ENCODE results near the gene NCKIPSD. TPM values are rescaled to one million over a fixed set of nuclear protein-coding genes. Genes with fewer than 3 reads are reported as not detected.

Gene NCKIPSD
- total RNA-seq, 2 experiments from 2014 or later = 43.8 to 43.9 TPM

DNA sequence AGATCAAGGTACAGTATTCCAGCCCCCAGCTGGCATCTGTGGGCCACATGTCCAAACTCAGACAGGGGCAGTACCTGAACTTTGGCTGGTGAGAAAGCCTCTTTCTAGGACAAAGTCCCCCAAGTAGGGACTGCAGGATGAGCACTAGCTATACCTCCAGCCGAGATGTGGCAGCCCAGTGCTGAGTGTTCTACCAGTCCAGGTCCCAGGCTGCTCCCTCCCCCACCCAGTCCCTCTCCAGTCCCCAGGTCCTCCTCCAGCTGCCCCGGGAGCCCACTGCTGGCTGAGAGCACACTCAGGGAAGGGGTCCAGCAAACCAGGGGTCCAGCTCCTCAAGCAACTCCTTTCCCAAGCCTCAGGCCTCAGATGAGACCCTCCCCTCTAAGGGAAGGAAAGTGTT, 52.0 kb downstream of the NCKIPSD start:
- peaks cover 20% of the 10 kb centered on the region for H3K4me1 Mint-ChIP-seq

DNA sequence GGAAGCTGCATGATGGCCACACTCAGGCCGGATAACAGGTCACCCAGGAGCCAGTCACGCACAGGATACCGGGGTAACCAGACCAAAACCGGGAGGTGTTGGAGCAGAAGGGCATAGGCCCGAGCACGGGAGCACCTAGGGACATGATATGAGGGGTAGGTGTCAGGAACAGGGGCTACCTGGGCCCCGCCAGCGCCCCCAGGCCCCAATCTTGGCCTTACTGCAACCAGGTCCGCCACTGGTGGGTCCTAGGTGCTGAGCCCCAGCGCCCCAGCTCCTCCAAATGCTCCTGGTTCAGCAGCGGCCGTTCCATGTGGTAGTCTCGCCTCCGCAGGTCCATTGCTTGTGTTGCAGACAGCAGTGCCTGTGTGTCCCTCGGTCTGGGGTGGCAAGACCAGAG, 52.5 kb downstream of the NCKIPSD start:
- no peak overlapping the region for H3K4me3 Mint-ChIP-seq
- no peaks in the 10 kb centered on the region for H3K36me3 Mint-ChIP-seq
- no peak overlapping the region for H3K27ac Mint-ChIP-seq
- no peak for DNase-seq
- no peaks in the 10 kb centered on the region for H3K27me3 Mint-ChIP-seq
- peaks cover 20% of the 10 kb centered on the region for H3K4me1 Mint-ChIP-seq
- H3K9me3 Mint-ChIP-seq = no peaks in the 10 kb centered on the region

More for the DNA sequence above, 52.0 kb downstream of the NCKIPSD start:
- no peaks in the 10 kb centered on the region for H3K36me3 Mint-ChIP-seq
- H3K27me3 Mint-ChIP-seq = no peaks in the 10 kb centered on the region
- no peak overlapping the region for H3K27ac Mint-ChIP-seq
- no peak overlapping the region for H3K4me3 Mint-ChIP-seq
- no peaks in the 10 kb centered on the region for H3K9me3 Mint-ChIP-seq
- no peak for DNase-seq

DNA sequence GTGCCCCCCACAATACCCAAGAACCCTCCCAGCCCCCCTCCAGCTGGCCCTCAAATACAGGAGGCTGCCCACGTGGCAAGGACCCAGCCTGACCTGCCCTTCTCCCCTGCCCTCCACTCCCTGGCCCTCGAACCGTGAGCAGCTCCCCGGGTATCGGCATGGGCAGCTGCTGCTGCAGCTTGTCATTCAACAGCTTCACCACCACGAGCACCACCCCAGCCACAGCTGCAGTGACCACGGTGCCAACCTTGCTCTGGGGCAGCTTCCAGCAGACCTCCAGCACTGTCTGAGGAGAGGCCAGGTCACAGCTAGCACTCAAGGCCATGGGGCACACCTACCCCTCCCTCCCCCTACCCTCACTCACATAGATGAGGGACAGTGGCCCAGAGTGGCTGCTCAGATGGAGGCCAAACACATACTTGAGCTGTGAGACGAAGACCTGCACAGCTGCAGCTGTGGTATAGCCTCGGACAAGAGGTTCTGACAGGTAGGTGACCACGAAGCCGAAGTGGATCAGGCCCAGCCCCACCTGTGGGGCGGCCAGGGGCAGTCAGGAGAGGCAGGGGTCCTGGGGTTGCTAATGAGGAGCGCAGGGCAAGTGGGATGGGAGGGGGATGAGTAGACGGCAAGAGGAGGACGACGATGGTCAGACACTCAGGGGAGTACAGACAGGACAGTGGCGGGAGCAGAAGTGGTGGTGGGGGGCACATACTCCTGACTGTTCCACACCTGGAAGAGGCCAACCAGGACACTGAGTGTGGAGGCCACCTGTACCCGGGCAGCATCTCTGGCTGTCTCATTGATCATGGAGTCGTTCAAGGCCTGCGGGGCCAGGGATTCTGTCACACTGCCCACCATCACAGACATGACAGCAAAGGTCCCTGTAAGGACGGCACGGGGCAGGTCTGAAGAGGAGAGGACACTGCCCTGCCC, 53.9 kb downstream of the NCKIPSD start:
- H3K36me3 Mint-ChIP-seq = peaks cover 3% of the 10 kb centered on the region
- H3K27me3 Mint-ChIP-seq = no peaks in the 10 kb centered on the region
- no peak overlapping the region for H3K4me3 Mint-ChIP-seq
- H3K27ac Mint-ChIP-seq = peak overlapping the region; percentile 56
- H3K4me1 Mint-ChIP-seq = peaks cover 15% of the 10 kb centered on the region
- H3K9me3 Mint-ChIP-seq = no peaks in the 10 kb centered on the region
- DNase-seq = no peak

DNA sequence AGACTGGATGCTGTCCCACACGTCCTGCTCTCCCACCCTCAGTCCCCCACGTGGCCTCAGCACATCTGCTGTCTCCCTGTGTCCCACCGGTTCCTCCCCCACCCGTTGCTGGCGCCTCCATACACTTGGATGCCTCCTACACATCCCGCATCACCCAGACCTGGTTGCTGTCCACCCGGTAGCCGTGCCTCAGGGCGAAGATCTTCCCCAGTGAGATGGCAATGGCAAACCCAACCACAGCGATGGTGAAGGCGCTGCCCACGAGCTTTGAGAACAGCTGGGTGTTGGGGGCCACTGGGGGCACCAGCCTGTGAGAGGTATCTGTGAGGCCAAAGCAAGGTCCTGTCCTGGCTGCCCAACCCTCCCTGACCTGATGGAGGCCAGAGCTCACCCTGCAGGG, 54.9 kb downstream of the NCKIPSD start:
- Mint-ChIP-seq H3K9me3 (no peaks in the 10 kb centered on the region), H3K4me1 (peaks cover 8% of the 10 kb centered on the region), H3K27ac (no peak overlapping the region), H3K36me3 (peaks cover 3% of the 10 kb centered on the region), H3K27me3 (no peaks in the 10 kb centered on the region), H3K4me3 (no peak overlapping the region)
- no peak for DNase-seq

DNA sequence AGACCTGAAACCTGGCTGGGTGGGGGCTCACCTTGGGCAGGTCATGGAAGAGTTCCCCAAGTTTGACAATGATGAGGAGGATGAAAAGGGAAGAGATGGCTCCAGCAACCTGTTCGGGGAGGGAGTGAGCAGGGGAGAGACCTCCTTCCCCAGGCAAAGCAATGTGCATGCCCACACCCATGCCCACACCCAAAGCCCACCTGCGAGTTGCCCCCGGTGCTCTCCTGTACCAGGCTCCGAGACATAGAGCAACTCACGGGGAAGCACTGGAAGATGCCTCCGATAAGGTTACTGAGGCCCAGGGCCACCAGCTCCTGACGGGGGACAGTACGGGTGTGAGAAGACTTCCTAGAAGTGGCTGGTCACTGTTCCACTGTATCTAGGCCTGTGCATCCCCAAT, 55.3 kb downstream of the NCKIPSD start:
- Mint-ChIP-seq H3K4me1 (peaks cover 7% of the 10 kb centered on the region), H3K4me3 (no peak overlapping the region), H3K9me3 (no peaks in the 10 kb centered on the region), H3K27me3 (no peaks in the 10 kb centered on the region), H3K27ac (no peak overlapping the region), H3K36me3 (peaks cover 3% of the 10 kb centered on the region)
- no peak for DNase-seq

DNA sequence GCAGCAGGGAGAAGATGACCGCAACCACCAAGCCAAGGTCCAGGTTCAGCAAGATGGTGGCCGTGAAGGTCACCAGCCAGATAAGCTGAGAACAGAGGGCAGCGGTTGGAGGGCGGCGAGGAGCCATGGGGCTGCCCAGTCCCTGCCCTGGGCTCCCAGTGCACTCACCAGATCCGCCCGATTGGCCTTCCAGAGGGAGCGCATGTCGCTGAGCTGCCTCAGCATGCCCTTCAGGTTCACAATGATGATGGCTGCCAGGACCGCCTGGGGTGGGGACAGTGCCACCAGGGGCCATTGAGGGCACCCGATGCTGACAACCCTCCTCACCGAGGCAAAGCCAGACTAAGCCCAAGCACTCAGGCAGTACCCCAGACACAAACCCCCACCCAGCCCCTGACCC, 55.8 kb downstream of the NCKIPSD start:
- H3K27me3 Mint-ChIP-seq = no peaks in the 10 kb centered on the region
- no peak overlapping the region for H3K27ac Mint-ChIP-seq
- H3K4me3 Mint-ChIP-seq = no peak overlapping the region
- no peaks in the 10 kb centered on the region for H3K9me3 Mint-ChIP-seq
- DNase-seq = no peak
- H3K36me3 Mint-ChIP-seq = peaks cover 3% of the 10 kb centered on the region
- H3K4me1 Mint-ChIP-seq = peaks cover 7% of the 10 kb centered on the region

DNA sequence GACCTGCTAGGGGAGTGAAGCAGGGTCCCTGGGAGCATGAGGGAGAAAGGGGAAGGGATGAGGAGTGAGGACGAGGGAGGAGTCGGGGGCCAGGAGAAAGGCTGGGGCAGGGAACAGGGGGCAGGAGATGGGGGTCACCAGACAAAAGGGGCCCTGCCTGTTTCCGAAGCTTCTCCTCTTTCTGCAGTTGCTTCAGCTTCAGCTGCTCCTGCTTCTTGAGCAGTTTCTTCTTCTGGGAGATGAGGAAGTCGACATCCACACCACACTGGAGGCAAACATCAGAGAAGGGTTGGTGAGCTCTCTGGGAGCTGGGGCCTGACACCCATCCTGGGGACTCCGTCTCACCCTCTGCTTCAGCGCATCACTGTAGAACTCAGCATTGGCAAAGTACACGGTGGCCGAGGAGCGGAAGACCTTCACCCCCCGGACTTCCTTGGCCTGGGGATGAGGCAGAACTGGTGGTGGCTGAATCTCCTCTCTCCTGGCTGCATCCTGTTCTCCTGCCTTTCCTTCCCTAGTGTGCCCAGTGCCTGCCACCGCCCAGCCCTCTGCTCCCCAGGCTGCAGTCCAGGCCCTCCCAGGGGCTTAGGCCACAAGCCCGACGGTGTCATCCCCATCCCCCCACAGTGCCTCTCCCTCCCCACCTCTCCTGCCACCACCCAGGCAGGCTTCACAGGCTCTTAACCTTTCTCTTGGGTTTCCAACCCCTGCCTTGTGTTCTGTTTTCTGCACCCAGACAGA, 57.3 kb downstream of the NCKIPSD start:
- Mint-ChIP-seq H3K27me3 (no peaks in the 10 kb centered on the region), H3K36me3 (peaks cover 3% of the 10 kb centered on the region), H3K27ac (no peak overlapping the region), H3K4me1 (no peaks in the 10 kb centered on the region), H3K9me3 (no peaks in the 10 kb centered on the region), H3K4me3 (no peak overlapping the region)
- no peak for DNase-seq

DNA sequence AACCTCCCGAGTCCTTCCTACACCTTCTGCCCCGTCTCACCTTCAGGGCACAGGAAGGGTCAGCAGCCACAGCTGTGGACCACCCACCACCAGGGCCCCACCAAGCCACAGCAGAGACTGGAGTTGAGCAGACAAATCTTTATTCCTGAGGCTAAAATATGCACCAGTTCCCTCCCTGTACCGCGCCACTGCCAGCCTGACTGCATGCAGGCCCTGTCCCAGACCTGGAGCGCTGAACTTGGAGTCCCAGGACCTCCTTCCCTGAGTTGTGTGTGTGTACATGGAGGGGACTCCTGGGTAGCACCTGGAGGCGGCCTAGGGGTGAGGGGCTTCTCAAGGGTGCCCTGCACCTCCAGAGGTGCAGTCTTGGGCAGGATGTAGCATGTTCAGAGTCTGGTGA, 60.1 kb downstream of the NCKIPSD start:
- no peaks in the 10 kb centered on the region for H3K27me3 Mint-ChIP-seq
- H3K4me1 Mint-ChIP-seq = no peaks in the 10 kb centered on the region
- peaks cover 3% of the 10 kb centered on the region for H3K36me3 Mint-ChIP-seq
- no peak overlapping the region for H3K27ac Mint-ChIP-seq
- no peak overlapping the region for H3K4me3 Mint-ChIP-seq
- no peaks in the 10 kb centered on the region for H3K9me3 Mint-ChIP-seq
- DNase-seq = no peak

DNA sequence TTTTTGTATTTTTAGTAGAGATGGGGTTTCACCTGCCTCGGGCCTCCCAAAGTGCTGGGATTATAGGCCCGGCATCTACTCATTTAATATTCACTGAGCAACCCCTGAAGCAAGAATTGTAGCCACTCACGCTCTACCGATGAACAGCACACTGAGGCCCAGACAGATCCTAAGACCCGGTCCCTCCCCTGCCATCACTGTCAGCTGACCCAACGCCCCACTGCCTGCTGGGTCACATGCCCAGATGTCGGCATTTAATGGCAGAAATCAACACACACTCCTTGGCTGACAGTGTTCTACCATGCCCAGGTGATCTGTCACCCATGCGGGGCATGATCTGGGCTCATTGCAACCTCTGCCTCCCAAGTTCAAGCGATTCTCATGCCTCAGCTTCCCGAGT, 60.9 kb downstream of the NCKIPSD start:
- peaks cover 3% of the 10 kb centered on the region for H3K36me3 Mint-ChIP-seq
- H3K4me1 Mint-ChIP-seq = no peaks in the 10 kb centered on the region
- no peaks in the 10 kb centered on the region for H3K27me3 Mint-ChIP-seq
- DNase-seq = no peak
- H3K9me3 Mint-ChIP-seq = no peaks in the 10 kb centered on the region
- H3K4me3 Mint-ChIP-seq = no peak overlapping the region
- no peak overlapping the region for H3K27ac Mint-ChIP-seq

DNA sequence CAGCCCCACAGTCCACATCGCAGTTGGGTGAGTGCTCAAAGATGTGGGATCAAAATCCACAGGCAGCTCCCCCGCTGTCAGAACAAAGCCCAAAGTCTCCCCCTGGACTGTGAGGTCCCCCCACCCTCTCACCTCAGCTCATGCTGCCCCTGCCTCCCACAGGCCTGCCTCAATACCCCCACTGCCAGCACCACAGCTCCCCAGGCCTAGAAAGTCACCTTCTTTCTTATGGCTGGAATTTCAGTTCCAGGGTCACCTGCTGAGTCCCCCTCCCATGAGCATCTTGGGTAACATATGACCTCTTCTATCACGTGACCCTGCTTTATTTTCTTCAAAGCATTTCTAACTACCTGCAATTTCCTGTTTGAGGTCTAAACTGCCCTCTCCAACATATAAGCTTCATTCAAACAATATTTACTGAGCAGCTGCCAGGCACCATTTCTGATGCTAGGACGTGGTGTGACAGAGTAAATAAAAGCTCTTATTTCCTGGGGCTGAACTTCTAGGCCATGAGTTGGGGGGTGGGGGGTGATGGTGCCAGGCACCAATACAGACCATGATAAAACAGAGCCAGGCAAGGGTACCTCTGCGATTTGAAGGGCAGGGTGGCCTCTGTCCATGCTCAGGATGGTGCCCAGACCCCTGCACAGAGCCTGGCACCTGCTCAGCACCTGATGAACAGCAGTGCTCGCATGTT, 61.7 kb downstream of the NCKIPSD start:
- Mint-ChIP-seq H3K36me3 (peaks cover 3% of the 10 kb centered on the region), H3K9me3 (no peaks in the 10 kb centered on the region), H3K4me3 (no peak overlapping the region), H3K27me3 (no peaks in the 10 kb centered on the region), H3K27ac (no peak overlapping the region), H3K4me1 (no peaks in the 10 kb centered on the region)
- no peak for DNase-seq

Other genes with a start within 250 kb of the NCKIPSD start
- gene CCDC51, start 245.8 kb downstream of the NCKIPSD start, total RNA-seq = 10 to 100 TPM; 28.2 to 29.5 TPM
- 100 to 1,000 TPM; 398 to 421 TPM for gene TMA7, start 245.7 kb downstream of the NCKIPSD start, total RNA-seq
- gene ATRIP, start 239.2 kb downstream of the NCKIPSD start, total RNA-seq = 10 to 100 TPM; 17.3 to 17.9 TPM
- 10 to 100 TPM; 68.8 to 73.5 TPM for gene SHISA5, start 181.7 kb downstream of the NCKIPSD start, total RNA-seq
- 10 to 100 TPM; 33.7 to 36.1 TPM for gene PFKFB4, start 129.1 kb downstream of the NCKIPSD start, total RNA-seq
- not detected for gene UCN2, start 122.1 kb downstream of the NCKIPSD start, total RNA-seq
- gene COL7A1, start 90.6 kb downstream of the NCKIPSD start, total RNA-seq = 1 to 10 TPM; 1.4 to 1.8 TPM
- 100 to 1,000 TPM; 193 to 209 TPM for gene UQCRC1, start 76.3 kb downstream of the NCKIPSD start, total RNA-seq
- not detected for gene TMEM89, start 64.1 kb downstream of the NCKIPSD start, total RNA-seq
- gene SLC26A6, start 50.5 kb downstream of the NCKIPSD start, total RNA-seq = 10 to 100 TPM; 16.6 to 18.4 TPM
- 10 to 100 TPM; 18.2 to 18.6 TPM for gene CELSR3, start 23.0 kb downstream of the NCKIPSD start, total RNA-seq
- gene IP6K2, start 31.3 kb upstream of the NCKIPSD start, total RNA-seq = 10 to 100 TPM; 42.6 to 49.9 TPM
- gene PRKAR2A, start 162.0 kb upstream of the NCKIPSD start, total RNA-seq = 10 to 100 TPM; 42.8 to 45.2 TPM
- gene SLC25A20, start 213.0 kb upstream of the NCKIPSD start, total RNA-seq = 10 to 100 TPM; 19.2 to 23.9 TPM
- 100 to 1,000 TPM; 126 TPM for gene ARIH2, start 232.9 kb upstream of the NCKIPSD start, total RNA-seq